ENCODE measurements around the gene COPS3.

The COPS3 gene

DNA sequence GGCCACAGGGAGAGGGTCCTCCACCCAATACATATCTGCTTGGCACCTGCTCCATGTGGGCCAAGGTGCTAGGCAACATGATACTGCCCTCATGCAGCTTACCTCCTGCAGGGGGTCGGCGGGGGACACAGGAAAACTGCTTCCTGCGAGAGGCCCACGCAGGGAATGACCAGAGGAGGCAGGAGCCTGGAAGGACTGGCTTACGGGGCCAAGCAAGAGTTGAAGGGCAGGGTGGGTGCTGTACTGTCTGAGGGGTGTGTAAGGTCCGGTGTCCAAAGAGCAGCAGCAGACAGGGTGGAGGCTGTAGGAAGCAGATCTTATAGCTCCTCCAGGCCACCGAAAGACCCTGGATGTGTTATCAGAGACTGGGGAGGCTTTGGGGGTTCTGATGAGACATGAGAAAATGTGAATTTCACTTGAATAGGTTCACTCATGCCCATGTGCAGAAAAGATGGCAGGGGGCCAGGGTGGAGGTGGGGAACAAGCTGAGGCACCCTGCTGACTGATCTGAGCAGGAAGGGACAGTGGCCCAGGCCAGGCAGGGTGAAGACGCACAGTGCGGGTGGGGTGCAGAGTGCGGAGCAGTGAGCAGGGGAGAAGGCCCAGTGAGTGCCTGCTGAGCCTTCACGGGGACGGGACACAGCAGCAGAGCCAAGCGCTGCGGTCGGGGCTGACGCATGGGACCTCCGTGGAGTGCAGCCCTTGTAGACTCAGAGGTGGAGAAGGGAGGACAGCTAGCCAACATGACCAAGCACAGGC is 52.3 kb downstream of the COPS3 start:
- H3K9me3 Mint-ChIP-seq: no peaks in the 10 kb centered on the region
- TF ChIP-seq, protein P1, sequence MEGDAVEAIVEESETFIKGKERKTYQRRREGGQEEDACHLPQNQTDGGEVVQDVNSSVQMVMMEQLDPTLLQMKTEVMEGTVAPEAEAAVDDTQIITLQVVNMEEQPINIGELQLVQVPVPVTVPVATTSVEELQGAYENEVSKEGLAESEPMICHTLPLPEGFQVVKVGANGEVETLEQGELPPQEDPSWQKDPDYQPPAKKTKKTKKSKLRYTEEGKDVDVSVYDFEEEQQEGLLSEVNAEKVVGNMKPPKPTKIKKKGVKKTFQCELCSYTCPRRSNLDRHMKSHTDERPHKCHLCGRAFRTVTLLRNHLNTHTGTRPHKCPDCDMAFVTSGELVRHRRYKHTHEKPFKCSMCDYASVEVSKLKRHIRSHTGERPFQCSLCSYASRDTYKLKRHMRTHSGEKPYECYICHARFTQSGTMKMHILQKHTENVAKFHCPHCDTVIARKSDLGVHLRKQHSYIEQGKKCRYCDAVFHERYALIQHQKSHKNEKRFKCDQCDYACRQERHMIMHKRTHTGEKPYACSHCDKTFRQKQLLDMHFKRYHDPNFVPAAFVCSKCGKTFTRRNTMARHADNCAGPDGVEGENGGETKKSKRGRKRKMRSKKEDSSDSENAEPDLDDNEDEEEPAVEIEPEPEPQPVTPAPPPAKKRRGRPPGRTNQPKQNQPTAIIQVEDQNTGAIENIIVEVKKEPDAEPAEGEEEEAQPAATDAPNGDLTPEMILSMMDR (IDR thresholded peaks at IDR 0.05): no peak
- H3K36me3 Mint-ChIP-seq (ENCODE audit: low read depth): peaks cover 41% of the 10 kb centered on the region
- peak overlapping the region; percentile 71 for H3K27ac Mint-ChIP-seq
- H3K4me1 Mint-ChIP-seq: peaks cover 16% of the 10 kb centered on the region
- peaks cover 3% of the 10 kb centered on the region for H3K27me3 Mint-ChIP-seq (ENCODE audit: low read depth, poor library complexity)
- no peak overlapping the region for H3K4me3 Mint-ChIP-seq
- DNase-seq: no peak

DNA sequence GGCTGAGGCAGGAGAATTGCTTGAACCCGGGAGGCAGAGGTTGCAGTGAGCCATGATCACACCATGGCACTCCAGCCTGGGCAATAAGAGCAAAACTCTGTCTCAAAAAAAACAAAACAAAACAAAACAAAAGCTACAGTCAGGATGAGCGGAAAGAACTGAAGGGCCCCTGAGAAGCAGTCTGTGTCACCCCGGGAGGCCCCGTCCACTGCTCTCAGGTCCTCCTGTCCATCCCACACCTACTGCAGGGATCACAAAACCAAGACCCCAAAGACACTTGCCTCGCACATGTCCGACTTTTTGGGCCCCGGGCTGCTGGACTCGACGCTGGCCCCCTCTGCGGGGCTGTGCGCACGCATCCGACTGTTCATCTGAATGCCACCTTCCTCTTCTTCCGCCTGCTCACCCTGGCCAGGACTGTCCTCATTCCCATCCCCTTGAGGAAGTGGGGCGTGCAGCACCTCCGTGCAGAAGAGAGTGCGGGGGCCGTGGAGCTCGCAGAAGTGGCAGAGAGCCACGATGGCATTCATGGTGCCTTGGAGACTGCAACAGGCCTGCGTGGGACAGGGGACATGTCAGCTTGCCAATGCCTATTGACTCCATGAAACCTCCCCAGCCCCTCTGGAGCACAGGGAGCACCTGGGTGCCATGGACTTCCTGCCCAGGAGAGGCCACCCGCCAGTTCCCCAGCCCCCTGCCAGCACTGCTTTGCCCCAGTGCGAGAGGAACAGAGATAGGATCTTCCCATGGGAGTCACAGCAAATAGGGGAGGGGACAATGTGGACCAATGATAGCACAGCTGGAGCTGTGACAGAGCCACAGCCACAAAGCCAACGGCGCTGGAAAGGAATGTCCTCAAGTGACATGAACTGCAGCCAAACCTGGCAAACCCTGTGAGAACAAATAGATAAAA is 53.2 kb downstream of the COPS3 start:
- Mint-ChIP-seq H3K9me3 (no peaks in the 10 kb centered on the region), H3K36me3 (ENCODE audit: low read depth) (peaks cover 48% of the 10 kb centered on the region), H3K4me3 (no peak overlapping the region), H3K27ac (no peak overlapping the region), H3K27me3 (ENCODE audit: low read depth, poor library complexity) (peaks cover 3% of the 10 kb centered on the region), H3K4me1 (peaks cover 14% of the 10 kb centered on the region)
- TF ChIP-seq, protein P1 (IDR thresholded peaks at IDR 0.05): no peak
- DNase-seq: no peak

DNA sequence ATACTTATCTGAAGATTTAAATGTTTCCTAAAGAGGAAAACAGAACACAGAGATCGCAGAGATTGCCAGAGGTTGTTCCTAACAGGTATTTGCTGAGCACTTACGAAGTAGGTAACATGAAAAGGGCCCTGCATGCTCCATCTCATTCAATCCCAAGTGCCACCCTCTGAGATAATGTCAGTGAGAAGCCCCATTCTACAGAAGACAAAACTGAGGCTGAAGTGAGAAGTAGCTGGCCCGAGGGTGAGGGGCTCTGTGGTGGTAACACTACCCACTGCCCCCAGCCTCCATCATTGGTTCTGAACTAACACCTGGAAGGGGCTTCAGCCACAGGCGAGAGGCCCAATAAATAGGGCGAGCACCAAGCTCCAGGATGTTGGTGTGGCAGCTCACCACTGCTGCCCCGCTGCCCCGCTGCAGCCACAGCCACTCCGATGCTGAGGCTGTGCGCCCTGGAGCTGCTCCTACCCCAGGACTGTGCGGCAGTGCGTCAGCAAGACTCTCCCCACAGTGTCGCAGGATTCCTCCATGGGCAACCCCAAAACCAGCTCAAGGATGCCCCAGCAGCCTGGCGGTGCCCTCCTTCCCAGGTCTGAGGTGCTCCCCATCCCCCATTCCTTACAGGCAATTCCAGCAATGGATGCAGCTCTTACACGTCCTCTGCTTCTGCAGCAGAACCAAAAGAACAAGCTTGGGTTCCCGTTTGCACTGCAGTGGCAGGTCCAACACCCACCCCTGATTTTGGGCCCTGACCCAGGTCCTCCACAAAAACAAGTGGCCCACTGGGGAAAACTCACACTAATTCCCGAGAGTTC is 54.4 kb downstream of the COPS3 start:
- H3K9me3 Mint-ChIP-seq: no peaks in the 10 kb centered on the region
- no peak overlapping the region for H3K27ac Mint-ChIP-seq
- DNase-seq: no peak
- H3K27me3 Mint-ChIP-seq (ENCODE audit: low read depth, poor library complexity): peaks cover 3% of the 10 kb centered on the region
- TF ChIP-seq, protein P1 (IDR thresholded peaks at IDR 0.05): no peak
- H3K4me1 Mint-ChIP-seq: peaks cover 2% of the 10 kb centered on the region
- peaks cover 55% of the 10 kb centered on the region for H3K36me3 Mint-ChIP-seq (ENCODE audit: low read depth)
- H3K4me3 Mint-ChIP-seq: no peak overlapping the region

DNA sequence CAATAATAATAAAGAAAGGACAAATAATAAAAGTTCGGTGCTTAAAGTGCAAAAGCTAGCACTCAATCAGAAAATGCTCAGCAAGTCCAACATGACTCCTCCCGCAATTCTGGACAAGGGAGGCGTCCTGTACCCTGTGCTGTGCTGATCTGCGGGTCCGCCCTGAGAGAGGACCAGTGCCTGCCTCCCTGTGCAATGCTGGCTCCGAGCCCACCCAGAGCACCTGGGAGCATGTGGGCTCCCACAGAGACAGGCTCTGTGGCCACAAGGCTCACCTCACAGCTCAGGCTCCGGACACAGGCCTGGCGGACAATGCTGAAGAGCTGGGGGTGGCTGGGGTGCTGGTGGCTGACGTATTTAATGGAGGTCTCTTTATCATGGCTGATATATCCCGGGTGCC is 55.1 kb downstream of the COPS3 start:
- H3K36me3 Mint-ChIP-seq (ENCODE audit: low read depth): peaks cover 57% of the 10 kb centered on the region
- no peak overlapping the region for H3K27ac Mint-ChIP-seq
- no peaks in the 10 kb centered on the region for H3K9me3 Mint-ChIP-seq
- peaks cover 3% of the 10 kb centered on the region for H3K27me3 Mint-ChIP-seq (ENCODE audit: low read depth, poor library complexity)
- DNase-seq: no peak
- H3K4me1 Mint-ChIP-seq: no peaks in the 10 kb centered on the region
- TF ChIP-seq, protein P1 (IDR thresholded peaks at IDR 0.05): no peak
- H3K4me3 Mint-ChIP-seq: no peak overlapping the region

DNA sequence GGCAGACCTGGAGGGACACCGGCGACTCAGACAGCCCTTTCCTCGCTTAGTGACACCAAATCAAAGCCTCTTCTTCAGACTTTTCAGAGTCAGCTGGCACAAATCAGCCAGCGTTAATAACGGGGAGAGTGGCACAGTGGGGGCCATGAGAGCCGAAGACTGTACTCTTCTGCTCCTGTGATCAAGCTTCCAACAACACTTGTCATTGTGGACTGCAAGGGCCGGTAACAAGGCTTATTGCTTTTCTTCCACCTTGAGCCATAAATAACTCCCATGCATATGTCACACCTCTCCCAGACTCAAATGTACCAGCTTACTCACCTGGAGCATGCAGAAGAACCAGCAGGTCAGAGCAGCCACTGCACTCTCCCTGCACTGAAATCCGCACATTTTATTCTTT is 56.9 kb downstream of the COPS3 start:
- DNase-seq: no peak
- Mint-ChIP-seq H3K4me1 (no peaks in the 10 kb centered on the region), H3K9me3 (no peaks in the 10 kb centered on the region), H3K4me3 (no peak overlapping the region), H3K27ac (no peak overlapping the region), H3K36me3 (ENCODE audit: low read depth) (peaks cover 54% of the 10 kb centered on the region), H3K27me3 (ENCODE audit: low read depth, poor library complexity) (peaks cover 3% of the 10 kb centered on the region)
- TF ChIP-seq, protein P1 (IDR thresholded peaks at IDR 0.05): no peak
